PC-3 (cell line): ENCODE data around the gene WFDC9.

ENCODE experiments used
- EZH2phosphoT487 ChIP-seq: fragments of 300-600 bp; sonication (generic); IDR thresholded peaks from 2 replicates; pipeline ENCODE4 v1.6.1; 2018; ENCODE audit warnings: mild to moderate bottlenecking, antibody characterized with exemption, low read length, borderline replicate concordance
- TF ChIP-seq, protein P1 (sequence below): fragments of 300-600 bp; sonication (generic); conservative IDR thresholded peaks from 2 replicates; pipeline ENCODE4 v1.5.1; 2017; ENCODE audit warnings: antibody characterized with exemption, low read depth, mild to moderate bottlenecking, low read length

DNA sequence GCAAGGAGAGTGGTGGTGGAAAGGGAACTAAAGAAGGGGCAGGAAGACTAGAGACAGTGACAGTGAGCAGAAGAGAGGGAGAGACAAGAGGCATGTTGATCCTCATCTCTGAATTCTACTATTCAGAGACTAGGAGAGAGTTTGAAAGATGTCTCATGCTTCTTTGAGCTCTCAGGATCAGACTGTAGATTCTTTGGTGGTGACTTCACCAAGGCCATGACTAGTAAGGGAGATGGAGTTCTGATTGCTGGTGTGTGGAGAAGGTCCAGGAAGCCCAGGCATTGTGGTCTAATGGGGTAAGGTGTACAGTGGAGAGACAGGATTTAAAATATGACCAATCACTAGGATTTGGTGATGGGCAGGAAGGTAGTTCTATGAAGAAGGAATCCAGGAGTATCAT is 713 bp downstream of the WFDC9 start:
- TF ChIP-seq, protein P1, sequence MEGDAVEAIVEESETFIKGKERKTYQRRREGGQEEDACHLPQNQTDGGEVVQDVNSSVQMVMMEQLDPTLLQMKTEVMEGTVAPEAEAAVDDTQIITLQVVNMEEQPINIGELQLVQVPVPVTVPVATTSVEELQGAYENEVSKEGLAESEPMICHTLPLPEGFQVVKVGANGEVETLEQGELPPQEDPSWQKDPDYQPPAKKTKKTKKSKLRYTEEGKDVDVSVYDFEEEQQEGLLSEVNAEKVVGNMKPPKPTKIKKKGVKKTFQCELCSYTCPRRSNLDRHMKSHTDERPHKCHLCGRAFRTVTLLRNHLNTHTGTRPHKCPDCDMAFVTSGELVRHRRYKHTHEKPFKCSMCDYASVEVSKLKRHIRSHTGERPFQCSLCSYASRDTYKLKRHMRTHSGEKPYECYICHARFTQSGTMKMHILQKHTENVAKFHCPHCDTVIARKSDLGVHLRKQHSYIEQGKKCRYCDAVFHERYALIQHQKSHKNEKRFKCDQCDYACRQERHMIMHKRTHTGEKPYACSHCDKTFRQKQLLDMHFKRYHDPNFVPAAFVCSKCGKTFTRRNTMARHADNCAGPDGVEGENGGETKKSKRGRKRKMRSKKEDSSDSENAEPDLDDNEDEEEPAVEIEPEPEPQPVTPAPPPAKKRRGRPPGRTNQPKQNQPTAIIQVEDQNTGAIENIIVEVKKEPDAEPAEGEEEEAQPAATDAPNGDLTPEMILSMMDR, result no peak
- no peak for TF ChIP-seq EZH2phosphoT487
